Measurements from ENCODE around the gene GPR180. TPM values are rescaled to one million over a fixed set of nuclear protein-coding genes. Genes with fewer than 3 reads are reported as not detected.

Gene GPR180
- total RNA-seq, 4 donors from 2014 or later: 3.6 to 24.9 (median 7.7) TPM

DNA sequence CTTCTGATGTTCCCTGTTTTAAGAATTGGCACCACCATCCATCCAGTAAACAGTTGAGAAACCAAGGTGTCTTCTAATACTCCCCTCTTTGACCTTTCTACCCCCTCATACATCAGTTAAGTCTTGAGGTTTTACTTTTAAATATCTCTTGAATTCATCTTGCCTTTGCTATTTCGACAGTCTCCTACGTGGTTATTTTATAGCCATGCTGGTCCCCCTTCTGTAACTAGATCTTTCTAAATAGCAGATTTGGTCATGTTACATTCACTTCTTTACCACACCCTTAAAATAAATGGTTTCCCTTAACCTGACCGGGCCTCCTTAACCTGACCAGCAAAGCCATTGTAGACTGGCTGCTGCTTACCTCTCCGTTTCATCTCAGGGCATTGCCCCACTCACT is 5.4 kb downstream of the GPR180 start:
- Histone ChIP-seq H3K9me3 (no peaks in the 10 kb centered on the region), H3K4me3 (no peak overlapping the region), H3K27me3 (no peaks in the 10 kb centered on the region), H3K27ac (no peak overlapping the region), H3K36me3 (no peaks in the 10 kb centered on the region), H3K4me1 (no peaks in the 10 kb centered on the region)
- TF ChIP-seq POLR2A (IDR thresholded peaks at IDR 0.05): no peak
- TF ChIP-seq, protein P1, sequence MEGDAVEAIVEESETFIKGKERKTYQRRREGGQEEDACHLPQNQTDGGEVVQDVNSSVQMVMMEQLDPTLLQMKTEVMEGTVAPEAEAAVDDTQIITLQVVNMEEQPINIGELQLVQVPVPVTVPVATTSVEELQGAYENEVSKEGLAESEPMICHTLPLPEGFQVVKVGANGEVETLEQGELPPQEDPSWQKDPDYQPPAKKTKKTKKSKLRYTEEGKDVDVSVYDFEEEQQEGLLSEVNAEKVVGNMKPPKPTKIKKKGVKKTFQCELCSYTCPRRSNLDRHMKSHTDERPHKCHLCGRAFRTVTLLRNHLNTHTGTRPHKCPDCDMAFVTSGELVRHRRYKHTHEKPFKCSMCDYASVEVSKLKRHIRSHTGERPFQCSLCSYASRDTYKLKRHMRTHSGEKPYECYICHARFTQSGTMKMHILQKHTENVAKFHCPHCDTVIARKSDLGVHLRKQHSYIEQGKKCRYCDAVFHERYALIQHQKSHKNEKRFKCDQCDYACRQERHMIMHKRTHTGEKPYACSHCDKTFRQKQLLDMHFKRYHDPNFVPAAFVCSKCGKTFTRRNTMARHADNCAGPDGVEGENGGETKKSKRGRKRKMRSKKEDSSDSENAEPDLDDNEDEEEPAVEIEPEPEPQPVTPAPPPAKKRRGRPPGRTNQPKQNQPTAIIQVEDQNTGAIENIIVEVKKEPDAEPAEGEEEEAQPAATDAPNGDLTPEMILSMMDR (IDR thresholded peaks at IDR 0.05): no peak
- intact Hi-C loops (cut with DNase I; ENCODE audit: low total_unique reads): loop anchor here (10.0 kb wide), 1 partner anchor 52 kb away; no protein-coding TSS in a partner anchor
- DNase-seq: no peak

DNA sequence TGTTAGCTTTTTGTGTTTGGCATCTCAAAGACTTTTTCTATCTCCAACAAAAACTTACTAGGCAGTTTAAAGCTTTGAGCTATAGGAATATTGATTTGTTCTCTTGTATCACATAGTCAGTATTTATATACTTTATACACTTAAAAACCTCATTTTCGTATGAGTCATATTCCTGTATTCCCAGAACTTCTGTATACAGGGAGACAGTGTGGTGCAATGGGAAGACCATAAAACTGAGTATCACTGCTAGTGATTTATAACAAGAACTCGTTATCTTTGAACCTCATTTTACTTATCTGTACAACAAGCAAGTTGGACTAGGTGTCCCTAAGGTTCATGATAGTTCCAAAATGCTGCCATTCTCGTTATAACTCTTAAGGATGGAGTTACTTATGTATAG is 6.3 kb downstream of the GPR180 start:
- no peaks in the 10 kb centered on the region for H3K9me3 ChIP-seq
- no peak overlapping the region for H3K27ac ChIP-seq
- DNase-seq: no peak
- no peaks in the 10 kb centered on the region for H3K4me1 ChIP-seq
- no peak for TF ChIP-seq POLR2A (IDR thresholded peaks at IDR 0.05)
- TF ChIP-seq, protein P1 (IDR thresholded peaks at IDR 0.05): no peak
- H3K27me3 ChIP-seq: no peaks in the 10 kb centered on the region
- H3K4me3 ChIP-seq: no peak overlapping the region
- intact Hi-C loops (cut with DNase I; ENCODE audit: low total_unique reads): loop anchor here (10.0 kb wide), 1 partner anchor 53 kb away; no protein-coding TSS in a partner anchor
- H3K36me3 ChIP-seq: no peaks in the 10 kb centered on the region

DNA sequence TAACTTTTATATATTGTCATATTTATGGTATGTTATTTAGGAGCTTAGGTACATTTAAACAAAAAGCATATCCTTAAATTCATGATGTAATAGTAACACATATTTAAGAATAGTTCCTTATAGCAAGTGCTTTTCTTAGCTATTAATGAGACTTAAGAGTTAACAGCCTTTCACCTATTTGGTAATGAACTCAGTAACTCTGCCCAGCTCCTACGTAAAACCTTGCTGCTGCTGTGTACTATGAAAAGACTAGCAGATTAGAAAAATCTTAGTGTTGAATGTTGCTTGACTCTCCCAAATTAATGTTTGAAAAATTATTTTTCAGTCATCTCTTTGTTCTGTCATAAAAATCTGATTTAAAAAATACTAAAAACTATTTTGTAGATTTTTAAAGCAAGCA is 6.9 kb downstream of the GPR180 start:
- intact Hi-C loops (cut with DNase I; ENCODE audit: low total_unique reads): loop anchor here (10.0 kb wide), 1 partner anchor 54 kb away; no protein-coding TSS in a partner anchor
- no peak for DNase-seq
- no peaks in the 10 kb centered on the region for H3K4me1 ChIP-seq
- H3K27ac ChIP-seq: no peak overlapping the region
- H3K36me3 ChIP-seq: no peaks in the 10 kb centered on the region
- no peaks in the 10 kb centered on the region for H3K27me3 ChIP-seq
- H3K4me3 ChIP-seq: no peak overlapping the region
- TF ChIP-seq, protein P1 (IDR thresholded peaks at IDR 0.05): no peak
- no peak for TF ChIP-seq POLR2A (IDR thresholded peaks at IDR 0.05)
- H3K9me3 ChIP-seq: no peaks in the 10 kb centered on the region

DNA sequence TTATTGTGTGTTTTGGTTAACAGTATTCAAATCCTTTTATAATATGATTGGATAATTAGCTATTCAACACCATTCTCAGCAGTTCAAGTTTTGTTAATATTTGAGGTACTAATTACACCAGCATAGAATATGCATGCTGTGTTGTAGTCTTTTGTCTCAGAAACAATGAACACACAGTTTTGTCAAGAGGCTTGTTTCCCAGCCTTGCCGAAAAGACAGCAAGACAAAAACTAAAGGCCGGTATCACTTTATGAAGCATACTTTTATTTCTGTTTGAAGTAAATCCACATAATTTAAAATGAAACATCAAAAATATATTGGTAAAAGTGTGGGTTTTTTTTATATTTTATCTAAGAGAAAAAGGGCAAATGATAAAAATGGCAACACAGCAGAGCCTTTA is 7.5 kb downstream of the GPR180 start:
- TF ChIP-seq POLR2A (IDR thresholded peaks at IDR 0.05): no peak
- TF ChIP-seq, protein P1 (IDR thresholded peaks at IDR 0.05): no peak

DNA sequence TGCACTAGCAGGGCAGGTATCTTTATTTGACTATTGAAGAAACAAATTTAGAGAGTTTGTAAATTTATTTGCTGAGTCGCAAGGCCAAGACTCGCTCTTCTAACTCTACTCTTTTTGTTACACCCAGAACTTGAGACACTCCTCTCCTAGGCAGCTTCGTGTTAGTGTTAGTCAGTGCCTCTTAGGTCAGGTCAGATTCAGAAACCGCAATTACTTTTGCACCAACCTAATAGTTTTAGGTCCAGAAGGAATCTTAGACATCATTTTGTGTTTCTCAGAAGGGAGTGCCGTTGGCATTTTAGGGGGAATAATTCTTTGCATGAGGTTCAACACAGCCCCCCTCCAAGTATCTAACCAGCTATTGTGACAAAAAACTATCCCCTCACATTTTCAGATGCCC is 8.8 kb downstream of the GPR180 start:
- Histone ChIP-seq H3K27ac (no peak overlapping the region), H3K27me3 (no peaks in the 10 kb centered on the region), H3K36me3 (no peaks in the 10 kb centered on the region), H3K9me3 (no peaks in the 10 kb centered on the region), H3K4me1 (no peaks in the 10 kb centered on the region), H3K4me3 (no peak overlapping the region)
- intact Hi-C loops (cut with DNase I; ENCODE audit: low total_unique reads): no loop called here
- DNase-seq: no peak
- TF ChIP-seq POLR2A (IDR thresholded peaks at IDR 0.05): no peak
- TF ChIP-seq, protein P1 (IDR thresholded peaks at IDR 0.05): no peak

More for the DNA sequence above, 7.5 kb downstream of the GPR180 start:
- Histone ChIP-seq H3K4me3 (no peak overlapping the region), H3K36me3 (no peaks in the 10 kb centered on the region), H3K9me3 (no peaks in the 10 kb centered on the region), H3K27me3 (no peaks in the 10 kb centered on the region), H3K27ac (no peak overlapping the region), H3K4me1 (no peaks in the 10 kb centered on the region)
- intact Hi-C loops (cut with DNase I; ENCODE audit: low total_unique reads): loop anchor here (10.0 kb wide), 1 partner anchor 54 kb away; no protein-coding TSS in a partner anchor
- no peak for DNase-seq

All from uterus (tissue), 4 donors.